ENCODE measurements around the gene DENND11.

- TF ChIP-seq, protein P1, sequence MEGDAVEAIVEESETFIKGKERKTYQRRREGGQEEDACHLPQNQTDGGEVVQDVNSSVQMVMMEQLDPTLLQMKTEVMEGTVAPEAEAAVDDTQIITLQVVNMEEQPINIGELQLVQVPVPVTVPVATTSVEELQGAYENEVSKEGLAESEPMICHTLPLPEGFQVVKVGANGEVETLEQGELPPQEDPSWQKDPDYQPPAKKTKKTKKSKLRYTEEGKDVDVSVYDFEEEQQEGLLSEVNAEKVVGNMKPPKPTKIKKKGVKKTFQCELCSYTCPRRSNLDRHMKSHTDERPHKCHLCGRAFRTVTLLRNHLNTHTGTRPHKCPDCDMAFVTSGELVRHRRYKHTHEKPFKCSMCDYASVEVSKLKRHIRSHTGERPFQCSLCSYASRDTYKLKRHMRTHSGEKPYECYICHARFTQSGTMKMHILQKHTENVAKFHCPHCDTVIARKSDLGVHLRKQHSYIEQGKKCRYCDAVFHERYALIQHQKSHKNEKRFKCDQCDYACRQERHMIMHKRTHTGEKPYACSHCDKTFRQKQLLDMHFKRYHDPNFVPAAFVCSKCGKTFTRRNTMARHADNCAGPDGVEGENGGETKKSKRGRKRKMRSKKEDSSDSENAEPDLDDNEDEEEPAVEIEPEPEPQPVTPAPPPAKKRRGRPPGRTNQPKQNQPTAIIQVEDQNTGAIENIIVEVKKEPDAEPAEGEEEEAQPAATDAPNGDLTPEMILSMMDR (IDR thresholded peaks at IDR 0.05; ENCODE audit: insufficient read depth, low read length, poor library complexity, severe bottlenecking): no peak
- no peak for TF ChIP-seq EZH2phosphoT487 (conservative IDR thresholded peaks at IDR 0.05; ENCODE audit: low read length)
Observed at GRCh38 chr7:141712603-141713255, 10.8 kb upstream of the DENND11 start.

Data from SU-DHL-6 (cell line).